Osteoblast (primary cell): ENCODE measurements around the gene EVI5. TPM values are rescaled to one million over a fixed set of nuclear protein-coding genes. Genes with fewer than 3 reads are reported as not detected.

ENCODE experiments used
- DNase-seq: peaks from one replicate; pipeline ENCODE4 v3.0.0; 2011; ENCODE audit warnings: low spot score, mixed read lengths; ENCODE audit not compliant: insufficient read length; ENCODE audit errors: missing footprints
- H2AFZ ChIP-seq: 2 replicates; pipeline ENCODE4 v1.6.0; 2011; ENCODE audit warnings: mild to moderate bottlenecking, low read length
- H3K27ac ChIP-seq: 2 replicates; pipeline ENCODE4 v1.5.1; 2011; ENCODE audit warnings: mild to moderate bottlenecking, low read depth, low read length, moderate library complexity
- H3K27me3 ChIP-seq: 2 replicates; pipeline ENCODE4 v1.6.0; 2012; ENCODE audit warnings: mild to moderate bottlenecking, control low read depth, inconsistent platforms, low read length, moderate library complexity; ENCODE audit not compliant: insufficient read depth
- H3K36me3 ChIP-seq: 2 replicates; pipeline ENCODE4 v1.5.1; 2011; ENCODE audit warnings: mild to moderate bottlenecking, low read length, control low read depth, moderate library complexity; ENCODE audit not compliant: insufficient read depth
- H3K4me1 ChIP-seq: 2 replicates; pipeline ENCODE4 v1.5.1; 2011; ENCODE audit warnings: mild to moderate bottlenecking, low read length, control low read depth, moderate library complexity; ENCODE audit not compliant: insufficient read depth
- H3K4me2 ChIP-seq: 2 replicates; pipeline ENCODE4 v1.6.0; 2011; ENCODE audit warnings: mild to moderate bottlenecking, low read length; ENCODE audit not compliant: insufficient read depth
- H3K4me3 ChIP-seq: fragments of 200-600 bp; sonication (generic); 3 replicates; pipeline ENCODE4 v1.5.1; 2012; ENCODE audit warnings: mild to moderate bottlenecking, low read length, inconsistent platforms; ENCODE audit not compliant: insufficient read depth
- H3K79me2 ChIP-seq: 2 replicates; pipeline ENCODE4 v1.6.0; 2012; ENCODE audit warnings: mild to moderate bottlenecking, low read length, control low read depth, inconsistent platforms; ENCODE audit not compliant: insufficient read depth
- H3K9me3 ChIP-seq: 2 replicates; pipeline ENCODE4 v1.5.1; 2011; ENCODE audit warnings: low read depth, low read length, control low read depth
- H4K20me1 ChIP-seq: 2 replicates; pipeline ENCODE4 v1.6.0; 2012; ENCODE audit warnings: mild to moderate bottlenecking, low read length, control low read depth; ENCODE audit not compliant: insufficient read depth
- CTCF ChIP-seq: IDR thresholded peaks from 2 replicates; pipeline ENCODE4 v1.5.1; 2011; ENCODE audit warnings: mild to moderate bottlenecking, low read depth, low read length, moderate library complexity; ENCODE audit errors: extremely low read depth
- total RNA-seq: library from RNA; depleted of rRNA; stranded (reverse); fragments of >200 nt; gene quantifications from 2 replicates; pipeline ENCODE4 v1.2.3, GENCODE V29; 2012

EVI5 gene
- total RNA-seq = 51.3 and 51.8 TPM in 2 replicates

GRCh38 chr1:92784639-92785500, at the start of gene EVI5:
Gene EVI5 (minus strand): TSS chr1:92785108. CDS start chr1:92736546, 48,562 bp downstream.
- no peak for TF ChIP-seq CTCF
- Histone ChIP-seq H4K20me1 (peaks cover 21% of the 10 kb centered on the region), H2AFZ (peak within 1 kb of the TSS; percentile 97), H3K4me3 (peak within 1 kb of the TSS; percentile 99), H3K4me1 (peaks cover 3% of the 10 kb centered on the region), H3K27me3 (peaks cover 6% of the 10 kb centered on the region), H3K9me3 (no peaks in the 10 kb centered on the region), H3K27ac (peak within 1 kb of the TSS; percentile 95), H3K36me3 (no peaks in the 10 kb centered on the region), H3K79me2 (peaks cover 36% of the 10 kb centered on the region), H3K4me2 (peak within 1 kb of the TSS; percentile 99)
- peak; percentile 97 for DNase-seq

- peak overlapping the region; percentile 93 for H3K4me3 ChIP-seq
- peaks cover 64% of the 10 kb centered on the region for H3K36me3 ChIP-seq
- H4K20me1 ChIP-seq = peaks cover 77% of the 10 kb centered on the region
- peaks cover 49% of the 10 kb centered on the region for H3K4me1 ChIP-seq
- H3K27ac ChIP-seq = peak overlapping the region; percentile 94
- no peaks in the 10 kb centered on the region for H3K27me3 ChIP-seq
- H3K79me2 ChIP-seq = peaks cover 78% of the 10 kb centered on the region
- DNase-seq = no peak
- no peak overlapping the region for H2AFZ ChIP-seq
- no peak for TF ChIP-seq CTCF
- H3K4me2 ChIP-seq = peak overlapping the region; percentile 82
- H3K9me3 ChIP-seq = no peaks in the 10 kb centered on the region
Observed at GRCh38 chr1:92834617-92835016, 49.7 kb upstream of the EVI5 start.

GRCh38 chr1:92833840-92834239, 48.9 kb upstream of the EVI5 start:
- Histone ChIP-seq H3K27ac (peak overlapping the region; percentile 94), H3K9me3 (no peaks in the 10 kb centered on the region), H3K27me3 (no peaks in the 10 kb centered on the region), H3K36me3 (peaks cover 57% of the 10 kb centered on the region), H3K4me2 (peak overlapping the region; percentile 82), H4K20me1 (peaks cover 69% of the 10 kb centered on the region), H3K4me1 (peaks cover 49% of the 10 kb centered on the region), H3K79me2 (peaks cover 70% of the 10 kb centered on the region), H3K4me3 (peak overlapping the region; percentile 93), H2AFZ (no peak overlapping the region)
- no peak for TF ChIP-seq CTCF
- DNase-seq = no peak

- Histone ChIP-seq H4K20me1 (peaks cover 57% of the 10 kb centered on the region), H3K9me3 (no peaks in the 10 kb centered on the region), H3K36me3 (peaks cover 45% of the 10 kb centered on the region), H3K79me2 (peaks cover 58% of the 10 kb centered on the region), H3K27me3 (no peaks in the 10 kb centered on the region), H3K4me1 (peaks cover 42% of the 10 kb centered on the region), H3K4me2 (peak overlapping the region; percentile 82), H3K4me3 (peak overlapping the region; percentile 93), H2AFZ (peak overlapping the region; percentile 84), H3K27ac (peak overlapping the region; percentile 94)
- TF ChIP-seq CTCF = no peak
- DNase-seq = no peak
Observed at GRCh38 chr1:92832537-92833114, 47.7 kb upstream of the EVI5 start.
